ENCODE data around the gene IFIH1. TPM values are rescaled to one million over a fixed set of nuclear protein-coding genes. Genes with fewer than 3 reads are reported as not detected.

IFIH1 gene
- total and polyA plus RNA-seq, 2 of the 8 experiments (the other 6 are each of a cell fraction or from before 2014, with no cell fraction given), result 0.32 to 2.0 TPM

DNA sequence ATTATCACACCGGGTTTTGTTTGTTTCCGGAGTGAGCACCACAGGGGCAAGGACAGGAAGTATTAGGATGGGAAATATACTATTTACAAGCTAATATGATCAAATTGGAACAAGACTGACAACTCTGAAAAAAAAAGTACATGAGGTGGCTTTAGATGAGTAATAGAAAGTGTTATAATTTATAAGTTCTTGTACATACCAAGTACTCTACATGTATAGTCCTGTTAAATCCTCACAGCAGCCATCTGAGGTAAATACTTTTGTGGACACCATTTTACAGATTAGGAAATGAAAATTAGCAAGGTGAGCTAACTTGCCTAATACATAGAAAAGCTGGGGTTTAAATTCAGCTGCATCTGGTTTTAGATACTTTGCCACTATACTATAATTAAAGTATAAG, 86.5 kb downstream of the IFIH1 start (continued):
- TF ChIP-seq, protein P1, sequence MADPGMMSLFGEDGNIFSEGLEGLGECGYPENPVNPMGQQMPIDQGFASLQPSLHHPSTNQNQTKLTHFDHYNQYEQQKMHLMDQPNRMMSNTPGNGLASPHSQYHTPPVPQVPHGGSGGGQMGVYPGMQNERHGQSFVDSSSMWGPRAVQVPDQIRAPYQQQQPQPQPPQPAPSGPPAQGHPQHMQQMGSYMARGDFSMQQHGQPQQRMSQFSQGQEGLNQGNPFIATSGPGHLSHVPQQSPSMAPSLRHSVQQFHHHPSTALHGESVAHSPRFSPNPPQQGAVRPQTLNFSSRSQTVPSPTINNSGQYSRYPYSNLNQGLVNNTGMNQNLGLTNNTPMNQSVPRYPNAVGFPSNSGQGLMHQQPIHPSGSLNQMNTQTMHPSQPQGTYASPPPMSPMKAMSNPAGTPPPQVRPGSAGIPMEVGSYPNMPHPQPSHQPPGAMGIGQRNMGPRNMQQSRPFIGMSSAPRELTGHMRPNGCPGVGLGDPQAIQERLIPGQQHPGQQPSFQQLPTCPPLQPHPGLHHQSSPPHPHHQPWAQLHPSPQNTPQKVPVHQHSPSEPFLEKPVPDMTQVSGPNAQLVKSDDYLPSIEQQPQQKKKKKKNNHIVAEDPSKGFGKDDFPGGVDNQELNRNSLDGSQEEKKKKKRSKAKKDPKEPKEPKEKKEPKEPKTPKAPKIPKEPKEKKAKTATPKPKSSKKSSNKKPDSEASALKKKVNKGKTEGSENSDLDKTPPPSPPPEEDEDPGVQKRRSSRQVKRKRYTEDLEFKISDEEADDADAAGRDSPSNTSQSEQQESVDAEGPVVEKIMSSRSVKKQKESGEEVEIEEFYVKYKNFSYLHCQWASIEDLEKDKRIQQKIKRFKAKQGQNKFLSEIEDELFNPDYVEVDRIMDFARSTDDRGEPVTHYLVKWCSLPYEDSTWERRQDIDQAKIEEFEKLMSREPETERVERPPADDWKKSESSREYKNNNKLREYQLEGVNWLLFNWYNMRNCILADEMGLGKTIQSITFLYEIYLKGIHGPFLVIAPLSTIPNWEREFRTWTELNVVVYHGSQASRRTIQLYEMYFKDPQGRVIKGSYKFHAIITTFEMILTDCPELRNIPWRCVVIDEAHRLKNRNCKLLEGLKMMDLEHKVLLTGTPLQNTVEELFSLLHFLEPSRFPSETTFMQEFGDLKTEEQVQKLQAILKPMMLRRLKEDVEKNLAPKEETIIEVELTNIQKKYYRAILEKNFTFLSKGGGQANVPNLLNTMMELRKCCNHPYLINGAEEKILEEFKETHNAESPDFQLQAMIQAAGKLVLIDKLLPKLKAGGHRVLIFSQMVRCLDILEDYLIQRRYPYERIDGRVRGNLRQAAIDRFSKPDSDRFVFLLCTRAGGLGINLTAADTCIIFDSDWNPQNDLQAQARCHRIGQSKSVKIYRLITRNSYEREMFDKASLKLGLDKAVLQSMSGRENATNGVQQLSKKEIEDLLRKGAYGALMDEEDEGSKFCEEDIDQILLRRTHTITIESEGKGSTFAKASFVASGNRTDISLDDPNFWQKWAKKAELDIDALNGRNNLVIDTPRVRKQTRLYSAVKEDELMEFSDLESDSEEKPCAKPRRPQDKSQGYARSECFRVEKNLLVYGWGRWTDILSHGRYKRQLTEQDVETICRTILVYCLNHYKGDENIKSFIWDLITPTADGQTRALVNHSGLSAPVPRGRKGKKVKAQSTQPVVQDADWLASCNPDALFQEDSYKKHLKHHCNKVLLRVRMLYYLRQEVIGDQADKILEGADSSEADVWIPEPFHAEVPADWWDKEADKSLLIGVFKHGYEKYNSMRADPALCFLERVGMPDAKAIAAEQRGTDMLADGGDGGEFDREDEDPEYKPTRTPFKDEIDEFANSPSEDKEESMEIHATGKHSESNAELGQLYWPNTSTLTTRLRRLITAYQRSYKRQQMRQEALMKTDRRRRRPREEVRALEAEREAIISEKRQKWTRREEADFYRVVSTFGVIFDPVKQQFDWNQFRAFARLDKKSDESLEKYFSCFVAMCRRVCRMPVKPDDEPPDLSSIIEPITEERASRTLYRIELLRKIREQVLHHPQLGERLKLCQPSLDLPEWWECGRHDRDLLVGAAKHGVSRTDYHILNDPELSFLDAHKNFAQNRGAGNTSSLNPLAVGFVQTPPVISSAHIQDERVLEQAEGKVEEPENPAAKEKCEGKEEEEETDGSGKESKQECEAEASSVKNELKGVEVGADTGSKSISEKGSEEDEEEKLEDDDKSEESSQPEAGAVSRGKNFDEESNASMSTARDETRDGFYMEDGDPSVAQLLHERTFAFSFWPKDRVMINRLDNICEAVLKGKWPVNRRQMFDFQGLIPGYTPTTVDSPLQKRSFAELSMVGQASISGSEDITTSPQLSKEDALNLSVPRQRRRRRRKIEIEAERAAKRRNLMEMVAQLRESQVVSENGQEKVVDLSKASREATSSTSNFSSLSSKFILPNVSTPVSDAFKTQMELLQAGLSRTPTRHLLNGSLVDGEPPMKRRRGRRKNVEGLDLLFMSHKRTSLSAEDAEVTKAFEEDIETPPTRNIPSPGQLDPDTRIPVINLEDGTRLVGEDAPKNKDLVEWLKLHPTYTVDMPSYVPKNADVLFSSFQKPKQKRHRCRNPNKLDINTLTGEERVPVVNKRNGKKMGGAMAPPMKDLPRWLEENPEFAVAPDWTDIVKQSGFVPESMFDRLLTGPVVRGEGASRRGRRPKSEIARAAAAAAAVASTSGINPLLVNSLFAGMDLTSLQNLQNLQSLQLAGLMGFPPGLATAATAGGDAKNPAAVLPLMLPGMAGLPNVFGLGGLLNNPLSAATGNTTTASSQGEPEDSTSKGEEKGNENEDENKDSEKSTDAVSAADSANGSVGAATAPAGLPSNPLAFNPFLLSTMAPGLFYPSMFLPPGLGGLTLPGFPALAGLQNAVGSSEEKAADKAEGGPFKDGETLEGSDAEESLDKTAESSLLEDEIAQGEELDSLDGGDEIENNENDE (IDR thresholded peaks at IDR 0.05; ENCODE audit: insufficient replicate concordance, low read length), result no peak
- no peak for TF ChIP-seq TEAD4 (IDR thresholded peaks at IDR 0.05; ENCODE audit: low read depth, low read length)

All from H1 (cell line).